Midbrain (tissue), 1 donor: ENCODE results near the gene NFIA.

ENCODE experiments used
- DNase-seq: peaks from one replicate; lab custom pipeline; 2025; lab: John Stamatoyannopoulos, UW

NFIA gene

GRCh38 chr1:61432616-61433388 is 350.4 kb downstream of the NFIA start:
- no peak for DNase-seq

- DNase-seq: no peak
These were observed 351.3 kb downstream of the NFIA start for GRCh38 chr1:61433646-61434045.

- DNase-seq: no peak
These were observed 351.9 kb downstream of the NFIA start for GRCh38 chr1:61434276-61434675.

GRCh38 chr1:61435226-61435625 is 352.9 kb downstream of the NFIA start:
- no peak for DNase-seq

- no peak for DNase-seq
These were observed 353.7 kb downstream of the NFIA start for GRCh38 chr1:61436016-61436415.

GRCh38 chr1:61436491-61437120 is 354.2 kb downstream of the NFIA start:
- DNase-seq: no peak

GRCh38 chr1:61439234-61439633 is 356.9 kb downstream of the NFIA start:
- no peak for DNase-seq

GRCh38 chr1:61441723-61442262 is 359.4 kb downstream of the NFIA start:
- DNase-seq: no peak

- no peak for DNase-seq
These were observed 360.2 kb downstream of the NFIA start for GRCh38 chr1:61442544-61442943.

- DNase-seq: no peak
These were observed 361.9 kb downstream of the NFIA start for GRCh38 chr1:61444288-61444687.

- no peak for DNase-seq
These were observed 363.0 kb downstream of the NFIA start for GRCh38 chr1:61445269-61445825.

- no peak for DNase-seq
These were observed 364.2 kb downstream of the NFIA start for GRCh38 chr1:61446531-61446991.

GRCh38 chr1:61447106-61447967 is 365.0 kb downstream of the NFIA start:
- no peak for DNase-seq

- DNase-seq: no peak
These were observed 365.6 kb downstream of the NFIA start for GRCh38 chr1:61447968-61448430.

GRCh38 chr1:61448914-61449313 is 366.6 kb downstream of the NFIA start:
- no peak for DNase-seq

GRCh38 chr1:61449410-61449809 is 367.0 kb downstream of the NFIA start:
- no peak for DNase-seq

- no peak for DNase-seq
These were observed 368.1 kb downstream of the NFIA start for GRCh38 chr1:61450454-61450853.

GRCh38 chr1:61450872-61451571 is 368.7 kb downstream of the NFIA start:
- DNase-seq: no peak

- DNase-seq: no peak
These were observed 369.2 kb downstream of the NFIA start for GRCh38 chr1:61451572-61451968.

- DNase-seq: no peak
These were observed 370.0 kb downstream of the NFIA start for GRCh38 chr1:61452176-61453035.
